ENCODE measurements around the gene DNLZ. TPM values are rescaled to one million over a fixed set of nuclear protein-coding genes. Genes with fewer than 3 reads are reported as not detected.
"Not testable (repeated sequence)": the region's sequence is repeated elsewhere in the genome, so short reads cannot be mapped to it uniquely, and the experiment has no call there.

Gene DNLZ
- total and polyA plus RNA-seq, 8 donors: 10.1 to 26.8 (median 15.1) TPM

DNA sequence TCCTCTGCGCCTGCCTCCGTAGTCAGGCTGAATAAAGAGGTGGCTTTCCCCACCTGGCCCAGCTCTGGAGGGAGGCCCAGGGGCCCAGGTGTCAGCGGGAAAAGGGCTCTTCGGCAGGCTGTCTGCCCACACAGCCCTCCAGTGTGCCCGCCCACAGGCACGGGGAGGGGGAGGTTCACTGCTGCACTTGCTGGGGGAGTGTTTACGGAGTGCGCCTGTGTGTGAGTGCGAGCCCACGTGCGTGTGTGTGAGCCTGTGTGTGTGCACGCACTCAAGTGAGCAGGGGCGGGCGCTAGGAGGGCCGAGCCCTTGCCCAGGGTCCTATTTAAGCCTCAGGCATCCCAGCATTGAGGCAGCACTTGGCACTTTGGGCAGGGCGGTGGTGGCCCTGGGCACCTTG lies 10.9 kb downstream of the DNLZ start:
- H3K4me3 ChIP-seq: no peak overlapping the region
- WGBS, 2 donors: 78 to 91% methylated on average over 16 of the region's 16 CpGs
- no peak for TF ChIP-seq CTCF (IDR thresholded peaks at IDR 0.05)
- intact Hi-C loops (cut with DNase I): no loop called here
- FAIRE-seq (no peak), DNase-seq (no peak), ATAC-seq (peak in 2 of 4 donors; percentile 24 to 38)
- H3K27me3 ChIP-seq: no peaks in the 10 kb centered on the region
- no peaks in the 10 kb centered on the region for H3K4me1 ChIP-seq
- no peak overlapping the region for H3K27ac ChIP-seq
- H3K9me3 ChIP-seq: no peaks in the 10 kb centered on the region
- H3K36me3 ChIP-seq: no peaks in the 10 kb centered on the region

DNA sequence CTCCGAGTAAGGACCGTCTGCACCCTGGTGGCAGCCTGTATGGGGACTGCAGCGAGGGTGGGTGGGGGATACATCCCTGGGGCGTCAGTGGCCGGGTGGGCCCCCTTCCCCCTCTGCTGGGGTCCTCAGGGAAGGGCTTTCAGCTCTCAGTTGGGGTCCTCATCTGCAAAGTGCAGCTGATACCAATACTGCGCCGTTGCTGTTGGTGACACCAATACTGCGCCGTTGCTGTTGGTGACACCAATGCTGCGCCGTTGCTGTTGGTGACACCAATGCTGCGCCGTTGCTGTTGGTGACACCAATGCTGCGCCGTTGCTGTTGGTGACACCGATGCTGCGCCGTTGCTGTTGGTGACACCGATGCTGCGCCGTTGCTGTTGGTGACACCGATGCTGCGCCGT lies 11.7 kb downstream of the DNLZ start:
- FAIRE-seq; H3K27me3 ChIP-seq; H3K4me1 ChIP-seq; H3K4me3 ChIP-seq; H3K27ac ChIP-seq; DNase-seq; ATAC-seq; H3K9me3 ChIP-seq; H3K36me3 ChIP-seq; intact Hi-C loops (cut with DNase I): not testable (repeated sequence)
- 93 to 95% methylated on average over 15 to 23 of the region's 24 CpGs for WGBS, 2 donors

DNA sequence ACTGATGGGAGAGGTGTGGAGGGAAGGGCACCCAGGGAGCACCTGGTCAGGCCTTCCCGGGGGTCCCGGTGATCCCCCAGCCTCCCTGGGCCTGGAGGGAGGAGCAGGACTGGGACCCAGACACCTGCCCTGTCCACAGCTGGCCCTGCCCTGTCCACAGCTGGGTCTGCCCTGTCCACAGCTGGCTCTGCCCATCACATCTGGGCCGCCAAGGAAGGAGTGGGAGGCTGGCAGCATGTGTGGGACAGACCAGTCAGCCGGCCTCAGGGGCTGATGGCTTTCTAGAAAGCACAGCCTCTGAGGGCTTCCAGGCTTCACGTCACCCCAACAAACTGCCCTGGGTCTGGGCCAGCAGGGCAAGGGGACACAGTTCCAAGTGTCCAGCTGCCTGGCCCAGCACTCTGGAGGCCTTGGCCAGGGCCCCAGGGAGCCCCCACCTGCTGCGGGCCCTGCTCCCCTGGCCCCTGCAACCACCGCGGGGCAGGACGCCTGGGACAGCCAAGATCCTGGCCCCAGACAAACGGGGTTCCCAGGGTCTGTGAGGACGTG lies 12.2 kb downstream of the DNLZ start:
- Histone ChIP-seq H3K9me3 (no peaks in the 10 kb centered on the region), H3K4me3 (no peak overlapping the region), H3K27me3 (no peaks in the 10 kb centered on the region), H3K27ac (no peak overlapping the region), H3K36me3 (no peaks in the 10 kb centered on the region), H3K4me1 (no peaks in the 10 kb centered on the region)
- WGBS, 2 donors: 80 to 92% methylated on average over 11 of the region's 11 CpGs
- TF ChIP-seq CTCF (IDR thresholded peaks at IDR 0.05): no peak
- intact Hi-C loops (cut with DNase I): no loop called here
- FAIRE-seq (no peak), ATAC-seq (no peak), DNase-seq (no peak)

DNA sequence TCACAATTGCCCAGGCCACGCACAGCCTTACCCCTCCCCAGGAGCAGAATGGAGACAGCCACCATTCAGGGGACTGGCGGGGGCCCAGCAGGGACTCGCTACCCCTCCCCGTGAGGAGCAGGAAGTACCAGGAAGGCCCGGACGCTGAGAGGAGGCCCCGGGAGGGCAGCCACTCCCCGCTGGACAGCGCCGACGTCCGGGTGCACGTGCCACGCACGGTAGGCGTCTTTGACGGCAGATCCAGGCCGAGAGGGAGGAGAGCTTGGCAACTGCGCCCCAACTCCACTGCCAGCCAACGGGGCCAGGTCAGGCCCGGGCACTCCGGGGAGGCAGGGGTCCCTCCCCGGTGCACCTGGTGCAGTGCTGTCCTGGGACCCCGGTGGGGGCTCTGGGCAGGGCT lies 14.0 kb downstream of the DNLZ start:
- no peaks in the 10 kb centered on the region for H3K36me3 ChIP-seq

DNA sequence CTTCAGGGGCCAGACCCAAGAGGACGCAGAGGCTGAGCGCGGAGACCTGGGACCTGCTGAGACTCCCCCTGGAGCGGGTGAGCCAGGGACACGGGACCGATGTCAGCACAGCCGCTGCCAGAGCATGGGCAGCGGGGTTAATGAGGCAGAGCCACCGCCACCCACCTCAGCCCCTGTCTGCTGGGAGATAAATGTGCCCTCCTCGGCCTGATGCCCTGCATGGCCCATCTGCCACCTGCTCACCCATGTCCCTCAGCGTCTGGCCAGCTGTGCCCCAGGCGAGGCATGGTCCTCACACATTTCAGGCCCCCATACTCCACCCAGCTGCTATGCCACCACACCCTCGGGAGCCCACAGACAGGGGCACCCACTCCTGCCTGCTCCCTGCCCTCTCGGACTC lies 14.9 kb downstream of the DNLZ start:
- DNase-seq: no peak
- H3K9me3 ChIP-seq: no peaks in the 10 kb centered on the region
- intact Hi-C loops (cut with DNase I): no loop called here
- WGBS, 2 donors: 88 to 95% methylated on average over 14 of the region's 14 CpGs
- no peak for TF ChIP-seq CTCF (IDR thresholded peaks at IDR 0.05)
- H3K27me3 ChIP-seq: no peaks in the 10 kb centered on the region
- no peaks in the 10 kb centered on the region for H3K36me3 ChIP-seq
- no peak for FAIRE-seq
- no peaks in the 10 kb centered on the region for H3K4me1 ChIP-seq
- H3K4me3 ChIP-seq: no peak overlapping the region
- peak in 2 of 4 donors; percentile 8 to 21 for ATAC-seq
- no peak overlapping the region for H3K27ac ChIP-seq

More for the DNA sequence above, 14.0 kb downstream of the DNLZ start:
- 90% methylated on average over 24 of the region's 24 CpGs for WGBS, 2 donors
- Histone ChIP-seq H3K27me3 (no peaks in the 10 kb centered on the region), H3K9me3 (no peaks in the 10 kb centered on the region), H3K4me1 (no peaks in the 10 kb centered on the region), H3K4me3 (no peak overlapping the region), H3K27ac (no peak overlapping the region)
- TF ChIP-seq CTCF (IDR thresholded peaks at IDR 0.05): no peak
- DNase-seq: no peak
- intact Hi-C loops (cut with DNase I): no loop called here
- no peak for ATAC-seq
- FAIRE-seq: no peak

All from pancreas (tissue), 10 donors.